ENCODE data around the gene RNF4.

GRCh38 chr4:2461246-2461960 is 7.5 kb upstream of the RNF4 start:
- TF ChIP-seq CTCF (conservative IDR thresholded peaks at IDR 0.05; ENCODE audit: low read depth, low read length) (no peak), EZH2 (IDR thresholded peaks at IDR 0.05; ENCODE audit: borderline replicate concordance, low read depth, low read length, poor library complexity, severe bottlenecking) (no peak)
